Measurements from ENCODE around the gene CIB1.
"Not testable (repeated sequence)": the region's sequence is repeated elsewhere in the genome, so short reads cannot be mapped to it uniquely, and the experiment has no call there.

The CIB1 gene

DNA sequence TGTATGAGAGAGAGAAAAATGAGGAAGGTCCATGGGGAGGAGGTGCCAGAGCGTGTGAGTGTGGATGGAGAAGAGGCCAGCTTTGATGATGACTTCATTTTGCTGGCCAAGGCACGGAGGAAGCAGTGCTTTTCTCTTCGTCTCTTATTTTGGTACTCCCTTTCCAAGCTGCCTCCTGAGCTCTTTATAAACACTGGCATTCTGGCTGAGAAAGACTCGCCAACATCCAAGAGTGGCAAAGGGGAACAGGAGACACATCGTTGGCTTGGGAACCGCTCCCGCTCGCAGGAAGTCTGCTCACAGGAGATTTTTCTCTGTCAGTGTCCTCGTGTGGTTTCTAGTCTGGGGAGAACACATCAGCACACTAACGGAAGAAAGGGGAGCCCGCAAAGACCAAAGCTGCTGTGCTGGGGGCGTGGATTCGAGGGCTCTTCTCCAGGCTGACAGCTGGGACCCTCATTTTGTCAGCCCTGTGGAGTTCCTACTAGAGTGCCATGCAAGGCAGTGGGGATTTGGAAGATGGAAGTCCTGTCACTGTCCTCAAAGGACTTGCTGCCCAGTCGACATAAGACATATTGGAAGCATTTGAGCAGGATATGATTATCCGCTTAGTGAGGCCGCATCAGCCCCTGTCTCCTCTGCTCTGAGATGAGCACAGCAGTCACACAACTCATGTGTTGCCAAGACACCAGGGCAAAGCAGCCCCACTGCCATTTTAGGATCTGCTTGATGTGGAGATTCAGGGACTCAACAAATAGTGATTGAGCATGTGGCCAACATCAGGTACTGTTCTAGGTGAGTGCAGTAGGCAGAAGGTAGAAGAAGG lies 40.6 kb downstream of the CIB1 start:
- DNase-seq (ENCODE audit: low read depth) = no peak

DNA sequence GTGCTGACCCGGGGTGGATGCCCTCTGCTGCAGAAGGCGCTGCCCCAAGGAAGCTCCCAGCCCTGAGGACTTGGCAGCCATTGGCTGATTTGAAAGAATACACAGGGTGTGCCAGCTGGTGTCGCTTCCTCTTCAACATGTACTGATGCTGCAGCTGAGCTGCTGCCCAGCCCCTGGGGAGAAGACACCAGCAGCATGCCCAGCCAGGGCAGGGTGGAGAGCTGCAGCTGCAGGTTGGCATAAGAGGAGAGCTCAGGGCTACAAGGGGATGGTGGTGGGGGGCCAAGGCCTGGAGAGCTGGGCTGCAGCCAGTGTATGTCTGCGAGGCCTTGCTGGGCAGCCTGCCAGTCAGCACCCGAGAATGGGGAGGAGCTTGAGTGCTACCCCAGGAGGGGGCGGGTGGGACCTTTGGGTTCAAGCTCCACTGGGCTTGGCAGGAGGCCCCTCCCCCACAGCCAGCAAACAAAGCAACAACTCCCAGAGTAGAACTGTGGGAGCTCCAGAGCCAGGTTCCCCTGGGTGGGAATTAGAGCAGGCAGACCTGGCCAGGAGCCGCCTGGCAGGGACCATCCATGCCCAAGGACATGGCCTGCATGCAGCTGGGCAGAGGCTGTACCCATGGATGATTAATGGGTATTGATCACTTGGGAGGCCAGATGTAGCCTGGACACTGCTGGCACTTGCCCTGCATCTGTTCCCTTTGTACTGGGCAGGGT lies 41.8 kb downstream of the CIB1 start:
- DNase-seq (ENCODE audit: low read depth) = peak; percentile 62

DNA sequence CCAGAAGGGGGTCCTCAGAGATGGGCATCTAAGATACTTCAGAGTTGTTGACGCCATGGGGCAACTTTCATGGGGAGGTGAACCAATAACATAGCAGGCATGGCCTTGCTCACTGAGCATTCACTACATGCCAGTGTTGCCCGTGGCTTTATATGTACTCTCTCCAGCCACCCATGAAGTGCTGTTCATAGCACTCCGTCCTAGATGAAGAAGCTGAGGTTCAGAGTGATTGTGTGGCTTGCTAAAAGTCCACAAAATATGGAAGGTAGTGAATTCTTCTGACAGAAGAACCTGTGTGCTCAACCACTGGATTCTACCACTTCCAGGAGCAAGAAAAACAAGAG lies 42.4 kb downstream of the CIB1 start:
- no peak for DNase-seq (ENCODE audit: low read depth)

DNA sequence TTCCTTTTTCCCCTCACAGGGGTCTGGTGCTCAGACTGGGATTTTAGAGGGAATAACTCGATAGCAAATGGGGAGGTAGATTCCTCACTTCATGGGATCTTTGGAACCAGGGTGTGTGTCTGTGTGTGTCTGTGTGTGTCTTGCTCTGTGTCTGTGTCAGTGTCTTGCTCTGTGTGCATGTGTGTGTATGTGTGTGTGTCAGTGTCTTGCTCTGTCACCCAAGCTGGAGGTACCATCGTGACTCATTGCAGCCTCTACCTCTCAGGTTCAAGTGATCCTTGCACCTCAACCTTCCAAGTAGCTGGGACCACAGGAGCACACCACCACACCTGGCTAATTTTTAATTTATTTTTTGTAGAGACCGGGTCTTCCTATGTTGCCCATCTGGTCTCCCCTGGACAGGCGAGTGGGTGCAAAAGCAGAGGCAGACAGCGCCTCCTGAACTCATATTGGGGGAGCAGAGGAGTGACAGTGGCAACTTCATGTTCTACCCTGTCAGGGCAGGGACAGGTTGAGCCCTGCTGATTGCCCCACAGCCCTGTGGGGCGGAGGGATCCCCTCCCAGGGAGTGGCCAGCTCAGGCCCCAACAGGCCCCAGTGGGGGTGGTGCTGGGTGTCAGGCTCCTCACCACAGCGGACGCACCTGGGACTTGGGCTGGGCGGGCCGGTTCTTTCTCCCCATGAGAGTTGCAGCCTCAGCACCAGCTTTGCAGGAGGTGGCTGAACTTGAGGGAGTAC lies 43.0 kb downstream of the CIB1 start:
- no peak for DNase-seq (ENCODE audit: low read depth)

DNA sequence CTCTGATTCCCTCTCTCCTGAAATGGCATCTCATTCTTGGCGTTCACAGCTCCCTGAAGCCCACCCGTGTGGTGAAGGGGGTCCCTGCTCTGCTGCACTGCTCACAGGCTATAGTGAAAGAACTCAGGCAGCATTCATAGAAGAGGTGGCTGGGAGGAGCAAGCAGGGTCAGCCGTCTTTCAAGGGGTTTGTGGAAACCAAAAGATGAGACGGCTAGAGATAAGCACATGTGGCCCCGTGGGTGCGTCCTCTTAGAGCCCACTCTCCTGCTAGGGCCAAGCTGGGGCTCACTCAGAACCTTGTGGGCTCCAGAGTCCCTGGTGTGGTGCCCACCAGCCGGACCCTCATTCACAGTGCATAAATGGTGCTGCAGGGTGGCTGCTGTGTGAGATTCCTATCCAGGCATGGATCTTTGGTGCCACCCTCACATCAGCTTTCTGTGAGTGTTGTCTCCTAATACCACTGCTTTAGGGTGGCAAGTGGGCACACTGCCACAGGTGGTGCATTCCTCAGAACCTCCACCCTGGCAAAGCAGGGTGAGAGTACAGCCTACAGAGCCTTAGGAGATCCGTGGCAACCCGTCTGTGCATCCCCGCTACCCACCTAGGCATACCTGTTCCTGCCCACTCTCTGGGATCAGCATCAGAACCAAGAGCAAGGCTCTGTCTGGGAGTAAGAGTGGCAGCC lies 43.8 kb downstream of the CIB1 start:
- DNase-seq (ENCODE audit: low read depth) = no peak

DNA sequence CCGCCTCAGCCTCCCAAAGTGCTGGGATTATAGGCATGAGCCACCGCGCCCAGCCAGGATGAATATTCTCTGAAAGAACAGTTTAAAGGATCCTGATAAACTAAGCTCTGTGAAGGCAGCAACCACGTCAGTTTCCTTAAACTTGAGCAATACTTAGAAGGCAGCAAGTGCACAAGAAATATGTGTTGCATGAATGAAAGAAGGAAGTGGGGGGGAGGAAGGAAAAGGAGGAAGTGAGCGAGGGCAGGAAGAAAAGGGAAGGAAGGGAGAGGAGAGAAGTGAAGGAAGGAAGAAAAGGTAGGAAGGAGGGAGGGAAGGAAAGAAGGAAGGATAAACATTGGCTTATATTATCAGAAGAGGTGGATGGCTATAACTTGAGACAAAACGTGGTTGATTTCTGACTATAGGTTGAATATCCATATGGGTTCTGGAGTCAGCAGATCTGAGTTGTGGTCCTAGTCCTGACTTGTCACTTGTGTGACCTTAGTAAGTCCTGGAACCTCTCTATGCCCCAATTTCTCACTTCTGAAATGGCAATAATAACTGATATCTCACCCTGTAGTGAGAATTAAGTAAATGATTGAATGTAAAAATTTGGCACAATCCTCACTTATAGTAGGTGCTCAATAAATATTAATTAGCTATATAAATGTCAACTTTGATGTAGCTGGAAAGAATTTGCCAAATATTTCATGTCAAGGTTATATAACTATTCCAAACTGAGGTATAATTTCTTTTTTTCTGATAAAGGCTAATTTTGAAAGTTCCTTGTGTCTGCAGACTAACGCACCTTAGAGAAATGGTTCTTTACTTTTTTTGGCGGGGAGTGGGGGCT lies 44.6 kb downstream of the CIB1 start:
- DNase-seq (ENCODE audit: low read depth) = peak; percentile 85

DNA sequence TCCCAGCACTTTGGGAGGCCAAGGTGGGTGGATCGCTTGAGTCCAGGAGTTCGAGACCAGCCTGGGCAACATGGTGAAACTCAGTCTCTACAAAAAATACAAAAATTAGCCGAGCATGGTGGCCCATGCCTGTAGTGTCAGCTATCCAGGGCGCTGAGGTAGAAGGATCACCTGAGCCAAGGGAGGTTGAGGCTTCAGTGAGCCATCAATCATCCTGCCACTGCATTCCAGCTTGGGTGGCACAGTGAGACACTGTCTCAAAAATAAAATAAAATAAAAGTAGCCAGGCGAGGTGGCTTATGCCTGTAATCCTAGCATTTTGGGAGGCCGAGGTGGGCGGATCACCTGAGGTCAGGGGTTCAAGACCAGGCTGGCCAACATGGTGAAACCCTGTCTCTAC lies 45.7 kb downstream of the CIB1 start:
- not testable (repeated sequence) for DNase-seq (ENCODE audit: low read depth)

DNA sequence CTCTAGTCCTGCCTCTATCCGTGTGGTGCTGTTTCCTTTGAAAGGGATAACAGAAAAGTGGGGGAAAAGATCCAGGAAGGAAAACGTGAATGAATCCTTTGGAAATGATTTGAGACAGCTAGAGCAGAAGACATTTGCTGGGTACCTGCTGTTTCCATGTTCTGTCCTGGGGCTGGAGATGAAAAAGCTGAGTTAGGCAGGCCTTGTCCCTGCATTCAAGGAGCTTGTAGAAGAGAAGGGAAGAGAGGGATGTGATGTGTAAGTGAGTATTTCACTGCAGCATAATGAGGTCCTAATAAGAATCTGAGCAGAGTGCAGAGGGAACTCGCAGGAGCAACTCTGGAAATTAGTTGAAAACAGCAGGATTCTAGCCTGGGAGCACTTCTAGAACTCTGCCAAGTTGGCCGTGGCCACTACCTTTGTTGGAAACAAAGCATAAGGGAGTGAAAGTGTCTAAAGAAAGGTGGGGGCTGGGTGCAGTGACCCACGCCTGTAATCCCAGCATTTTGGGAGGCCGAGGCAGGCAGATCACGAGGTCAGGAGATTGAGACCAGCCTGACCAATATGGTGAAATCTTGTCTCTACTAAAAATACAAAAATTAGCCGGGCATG lies 46.4 kb downstream of the CIB1 start:
- no peak for DNase-seq (ENCODE audit: low read depth)

DNA sequence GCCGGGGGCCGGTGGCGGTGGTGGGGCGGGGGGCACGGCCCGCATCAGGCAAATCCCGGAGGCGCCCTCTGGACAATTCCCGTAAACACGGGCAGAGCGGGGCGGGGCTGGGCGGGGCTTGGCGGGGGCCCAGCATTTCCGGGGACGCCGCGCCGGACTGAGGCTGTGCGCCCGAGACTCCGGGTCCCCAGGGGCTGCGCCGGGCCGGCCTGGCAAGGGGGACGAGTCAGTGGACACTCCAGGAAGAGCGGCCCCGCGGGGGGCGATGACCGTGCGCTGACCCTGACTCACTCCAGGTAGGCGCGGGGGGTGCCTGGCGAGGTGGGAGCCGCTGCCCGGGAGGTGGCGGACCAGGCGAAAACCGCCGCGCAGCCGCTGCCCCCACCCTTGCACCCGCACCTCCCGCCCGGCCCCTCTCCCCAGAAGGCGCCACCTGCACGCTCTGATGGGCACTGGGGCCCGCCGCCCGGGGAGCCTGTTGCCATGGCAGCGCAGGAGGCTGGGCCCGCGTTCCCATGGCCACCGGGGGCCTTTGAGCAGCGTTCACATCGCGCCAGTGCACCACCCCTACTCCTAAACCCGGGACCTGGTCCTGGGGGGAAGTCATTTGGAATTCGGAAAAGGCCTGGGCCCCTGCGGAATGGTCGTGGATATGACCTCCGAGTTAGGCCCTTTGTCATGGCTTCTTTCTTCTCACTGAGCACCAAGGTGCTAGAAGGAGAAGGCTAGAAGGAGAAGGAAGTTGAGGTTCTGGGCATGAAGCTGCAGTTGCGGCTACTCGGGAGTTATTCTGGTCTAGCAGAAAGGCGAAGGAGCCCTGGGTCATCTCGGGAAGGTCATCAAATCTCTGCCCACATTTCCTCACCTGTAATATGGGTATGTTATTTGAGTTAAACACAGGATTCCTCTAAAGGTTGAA lies 48.7 kb downstream of the CIB1 start:
- no peak for DNase-seq (ENCODE audit: low read depth)

DNA sequence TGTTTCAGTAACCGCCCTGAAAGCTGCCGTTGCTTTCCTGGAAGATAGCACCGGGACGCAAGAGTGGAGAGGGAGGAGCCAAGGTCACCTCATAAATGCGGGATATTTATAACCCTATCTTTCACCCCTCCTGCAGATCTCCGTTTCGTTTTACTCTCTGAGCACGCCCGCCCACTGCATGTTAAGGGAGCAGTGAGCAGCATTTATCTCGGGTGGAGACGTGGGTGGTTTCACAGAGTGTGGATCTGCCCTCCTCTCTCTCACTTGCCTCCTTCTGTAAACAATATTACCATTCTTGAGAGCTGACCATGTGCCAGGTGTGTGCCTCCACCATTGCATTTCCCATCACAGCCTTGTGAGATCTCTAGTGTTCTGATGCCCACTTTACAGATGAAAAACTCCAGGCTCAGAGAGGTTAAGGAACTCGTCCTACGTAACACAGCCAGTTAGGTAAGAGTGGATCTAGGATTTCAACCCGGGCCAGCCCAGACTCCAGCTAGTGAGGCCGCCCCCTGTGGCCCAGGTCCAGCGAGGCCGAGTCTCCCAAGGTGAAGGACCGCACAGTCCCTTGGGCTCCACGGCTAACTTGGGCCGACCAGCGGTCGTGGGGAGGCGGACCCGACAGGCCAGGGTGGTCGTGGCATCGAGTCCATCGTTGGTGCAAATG lies 49.5 kb downstream of the CIB1 start:
- DNase-seq (ENCODE audit: low read depth) = peak; percentile 92

DNA sequence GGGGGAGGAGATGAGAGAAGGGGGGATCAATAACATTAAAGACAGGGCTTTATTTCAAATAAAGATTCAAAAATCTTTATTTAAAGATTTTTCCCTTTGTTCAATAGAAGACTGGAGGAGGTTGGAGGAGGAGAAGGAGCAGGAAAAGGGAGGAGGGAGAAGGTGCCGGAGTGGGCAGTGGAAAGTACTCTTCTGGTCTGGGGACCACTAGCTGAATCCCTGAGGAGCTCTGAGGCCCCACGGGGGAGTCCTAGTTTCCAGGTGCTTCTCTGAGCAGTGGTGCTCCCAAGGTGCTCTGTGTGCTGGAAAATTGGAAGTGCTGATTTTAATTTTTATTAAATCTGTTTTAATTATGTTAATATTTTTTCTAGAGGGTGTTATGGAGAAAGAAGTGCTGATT lies 52.0 kb downstream of the CIB1 start:
- no peak for DNase-seq (ENCODE audit: low read depth)
